Measurements from ENCODE around the gene PGRMC2.

GRCh38 chr4:128228845-128229795 lies 58.5 kb downstream of the PGRMC2 start:
- TF ChIP-seq POLR2A (IDR thresholded peaks at IDR 0.05; ENCODE audit: low read length) (no peak), GATA1 (IDR thresholded peaks at IDR 0.05; ENCODE audit: low read depth, low read length) (no peak)

Data from erythroblast (primary cell).